ENCODE results near the gene SLC5A10. TPM values are rescaled to one million over a fixed set of nuclear protein-coding genes. Genes with fewer than 3 reads are reported as not detected.
"Not testable (repeated sequence)": the region's sequence is repeated elsewhere in the genome, so short reads cannot be mapped to it uniquely, and the experiment has no call there.

The SLC5A10 gene
- total and polyA plus RNA-seq, 10 donors: 0.17 to 2.1 (median 1.5) TPM; not detected in 5

- intact Hi-C loops (cut with DNase I; ENCODE audit: low total_unique reads): no loop called here
- DNase-seq: peak; percentile 6
- Histone ChIP-seq H3K4me1 (peaks cover 0 to 10% (median 0%) of the 10 kb centered on the region in 6 donors), H3K36me3 (no peaks in the 10 kb centered on the region), H3K4me3 (no peak overlapping the region), H3K9me3 (no peaks in the 10 kb centered on the region), H3K27me3 (replicated peaks in 1 of 7) (peaks cover 0 to 9% (median 0%) of the 10 kb centered on the region in 7 donors), H3K27ac (no peak overlapping the region)
- WGBS, 5 donors: 91 to 97% (median 93%) methylated on average over 6 of the region's 6 CpGs
- TF ChIP-seq POLR2A (IDR thresholded peaks at IDR 0.05): no peak
- TF ChIP-seq CTCF (IDR thresholded peaks at IDR 0.05 in 8 of 11, conservative IDR thresholded peaks at IDR 0.05 in 3 of 11): no peak
- TF ChIP-seq POLR2AphosphoS5 (IDR thresholded peaks at IDR 0.05): no peak
Measured at GRCh38 chr17:18955009-18955408, 3.0 kb downstream of the SLC5A10 start.

GRCh38 chr17:18956021-18956420, 4.1 kb downstream of the SLC5A10 start:
- WGBS, 5 donors: 92 to 98% (median 97%) methylated on average over 5 to 6 of the region's 6 CpGs
- intact Hi-C loops (cut with DNase I; ENCODE audit: low total_unique reads); H3K9me3 ChIP-seq; H3K27ac ChIP-seq; H3K36me3 ChIP-seq; H3K27me3 ChIP-seq (replicated peaks in 1 of 7); DNase-seq; H3K4me3 ChIP-seq: not testable (repeated sequence)
- H3K4me1 ChIP-seq: peaks cover 0 to 11% (median 3%) of the 10 kb centered on the region in 6 donors

GRCh38 chr17:18956581-18956980, 4.6 kb downstream of the SLC5A10 start:
- TF ChIP-seq POLR2A (IDR thresholded peaks at IDR 0.05) (no peak), CTCF (IDR thresholded peaks at IDR 0.05 in 8 of 11, conservative IDR thresholded peaks at IDR 0.05 in 3 of 11) (no peak), POLR2AphosphoS5 (IDR thresholded peaks at IDR 0.05) (no peak)
- Histone ChIP-seq H3K4me3 (no peak overlapping the region), H3K36me3 (no peaks in the 10 kb centered on the region), H3K27me3 (replicated peaks in 1 of 7) (no peaks in the 10 kb centered on the region), H3K4me1 (peaks cover 0 to 17% (median 6%) of the 10 kb centered on the region in 6 donors), H3K9me3 (no peaks in the 10 kb centered on the region), H3K27ac (no peak overlapping the region)
- intact Hi-C loops (cut with DNase I; ENCODE audit: low total_unique reads): no loop called here
- no peak for DNase-seq
- WGBS, 5 donors: 88 to 96% (median 95%) methylated on average over 3 of the region's 3 CpGs

- H3K36me3 ChIP-seq: no peaks in the 10 kb centered on the region
- no peak overlapping the region for H3K27ac ChIP-seq
- no peak overlapping the region for H3K4me3 ChIP-seq
- no peaks in the 10 kb centered on the region for H3K9me3 ChIP-seq
- TF ChIP-seq CTCF (IDR thresholded peaks at IDR 0.05 in 8 of 11, conservative IDR thresholded peaks at IDR 0.05 in 3 of 11) (no peak), POLR2AphosphoS5 (IDR thresholded peaks at IDR 0.05) (no peak), POLR2A (IDR thresholded peaks at IDR 0.05) (no peak)
- 89 to 95% (median 93%) methylated on average over 4 of the region's 4 CpGs for WGBS, 5 donors
- H3K27me3 ChIP-seq (replicated peaks in 1 of 7): no peaks in the 10 kb centered on the region
- H3K4me1 ChIP-seq: peaks cover 0 to 18% (median 6%) of the 10 kb centered on the region in 6 donors
- no peak for DNase-seq
- intact Hi-C loops (cut with DNase I; ENCODE audit: low total_unique reads): no loop called here
Measured at GRCh38 chr17:18957831-18958230, 5.9 kb downstream of the SLC5A10 start.

GRCh38 chr17:18958611-18959010, 6.6 kb downstream of the SLC5A10 start:
- Histone ChIP-seq H3K9me3 (no peaks in the 10 kb centered on the region), H3K27ac (no peak overlapping the region), H3K27me3 (replicated peaks in 1 of 7) (no peaks in the 10 kb centered on the region), H3K36me3 (no peaks in the 10 kb centered on the region), H3K4me3 (no peak overlapping the region), H3K4me1 (peaks cover 0 to 18% (median 6%) of the 10 kb centered on the region in 6 donors)
- TF ChIP-seq POLR2AphosphoS5 (IDR thresholded peaks at IDR 0.05) (no peak), POLR2A (IDR thresholded peaks at IDR 0.05) (no peak), CTCF (IDR thresholded peaks at IDR 0.05 in 8 of 11, conservative IDR thresholded peaks at IDR 0.05 in 3 of 11) (no peak)
- intact Hi-C loops (cut with DNase I; ENCODE audit: low total_unique reads): no loop called here
- WGBS, 5 donors: 86 to 93% (median 90%) methylated on average over 11 of the region's 11 CpGs
- no peak for DNase-seq
